ENCODE data around the gene RPL9.
"Not testable (repeated sequence)": the region's sequence is repeated elsewhere in the genome, so short reads cannot be mapped to it uniquely, and the experiment has no call there.

RPL9 gene

GRCh38 chr4:39433878-39434492 is 24.7 kb downstream of the RPL9 start:
- H3K4me3 ChIP-seq (ENCODE audit: low read length), result no peak overlapping the region
- DNase-seq (ENCODE audit: low read depth, low spot score), result no peak

- DNase-seq (ENCODE audit: low read depth, low spot score), result no peak
- no peak overlapping the region for H3K4me3 ChIP-seq (ENCODE audit: low read length)
Observed at GRCh38 chr4:39429476-39430334, 29.0 kb downstream of the RPL9 start.

- no peak for DNase-seq (ENCODE audit: low read depth, low spot score)
- no peak overlapping the region for H3K4me3 ChIP-seq (ENCODE audit: low read length)
Observed at GRCh38 chr4:39427520-39428114, 31.1 kb downstream of the RPL9 start.

- no peak overlapping the region for H3K4me3 ChIP-seq (ENCODE audit: low read length)
- no peak for DNase-seq (ENCODE audit: low read depth, low spot score)
Observed at GRCh38 chr4:39426728-39427127, 32.0 kb downstream of the RPL9 start.

GRCh38 chr4:39425297-39425696 is 33.4 kb downstream of the RPL9 start:
- H3K4me3 ChIP-seq (ENCODE audit: low read length); DNase-seq (ENCODE audit: low read depth, low spot score): not testable (repeated sequence)

- H3K4me3 ChIP-seq (ENCODE audit: low read length), result no peak overlapping the region
- DNase-seq (ENCODE audit: low read depth, low spot score), result no peak
Observed at GRCh38 chr4:39422247-39422646, 36.5 kb downstream of the RPL9 start.

GRCh38 chr4:39415678-39416283 is 42.9 kb downstream of the RPL9 start:
- no peak overlapping the region for H3K4me3 ChIP-seq (ENCODE audit: low read length)
- no peak for DNase-seq (ENCODE audit: low read depth, low spot score)

- H3K4me3 ChIP-seq (ENCODE audit: low read length); DNase-seq (ENCODE audit: low read depth, low spot score): not testable (repeated sequence)
Observed at GRCh38 chr4:39411561-39411960, 47.2 kb downstream of the RPL9 start.

GRCh38 chr4:39410415-39410814 is 48.3 kb downstream of the RPL9 start:
- H3K4me3 ChIP-seq (ENCODE audit: low read length), result no peak overlapping the region
- DNase-seq (ENCODE audit: low read depth, low spot score), result no peak

- no peak overlapping the region for H3K4me3 ChIP-seq (ENCODE audit: low read length)
- DNase-seq (ENCODE audit: low read depth, low spot score), result no peak
Observed at GRCh38 chr4:39407584-39407885, 51.2 kb downstream of the RPL9 start.

- DNase-seq (ENCODE audit: low read depth, low spot score), result no peak
- H3K4me3 ChIP-seq (ENCODE audit: low read length), result no peak within 1 kb of the TSS
Observed at GRCh38 chr4:39406763-39407583, 51.7 kb downstream of the RPL9 start, which contains the start of gene KLB. Gene KLB (plus strand): TSS chr4:39406930. CDS start chr4:39406950, 20 bp downstream.

Measured in Jurkat, Clone E6-1 (cell line).